Measurements from ENCODE around the gene KIAA0825.

DNA sequence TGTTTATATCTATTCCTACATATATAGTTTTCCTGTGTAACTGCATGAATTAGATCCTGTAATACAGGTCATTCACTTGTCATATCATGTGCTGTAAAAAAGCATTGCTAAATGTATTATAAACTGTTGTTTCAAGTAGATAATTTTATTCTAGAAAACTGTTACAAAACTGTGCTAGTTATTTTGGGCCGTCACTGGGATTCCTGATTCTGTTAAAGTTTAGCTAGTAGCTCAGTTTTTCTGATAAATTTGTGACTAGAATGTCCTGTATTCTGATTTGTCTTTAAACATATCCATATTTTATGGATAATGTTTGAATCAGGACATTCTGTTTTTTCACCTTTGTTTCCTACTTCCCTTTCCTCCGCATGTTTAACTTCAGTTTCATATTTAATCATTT lies 5.5 kb upstream of the KIAA0825 start:
- TF ChIP-seq, protein P1, sequence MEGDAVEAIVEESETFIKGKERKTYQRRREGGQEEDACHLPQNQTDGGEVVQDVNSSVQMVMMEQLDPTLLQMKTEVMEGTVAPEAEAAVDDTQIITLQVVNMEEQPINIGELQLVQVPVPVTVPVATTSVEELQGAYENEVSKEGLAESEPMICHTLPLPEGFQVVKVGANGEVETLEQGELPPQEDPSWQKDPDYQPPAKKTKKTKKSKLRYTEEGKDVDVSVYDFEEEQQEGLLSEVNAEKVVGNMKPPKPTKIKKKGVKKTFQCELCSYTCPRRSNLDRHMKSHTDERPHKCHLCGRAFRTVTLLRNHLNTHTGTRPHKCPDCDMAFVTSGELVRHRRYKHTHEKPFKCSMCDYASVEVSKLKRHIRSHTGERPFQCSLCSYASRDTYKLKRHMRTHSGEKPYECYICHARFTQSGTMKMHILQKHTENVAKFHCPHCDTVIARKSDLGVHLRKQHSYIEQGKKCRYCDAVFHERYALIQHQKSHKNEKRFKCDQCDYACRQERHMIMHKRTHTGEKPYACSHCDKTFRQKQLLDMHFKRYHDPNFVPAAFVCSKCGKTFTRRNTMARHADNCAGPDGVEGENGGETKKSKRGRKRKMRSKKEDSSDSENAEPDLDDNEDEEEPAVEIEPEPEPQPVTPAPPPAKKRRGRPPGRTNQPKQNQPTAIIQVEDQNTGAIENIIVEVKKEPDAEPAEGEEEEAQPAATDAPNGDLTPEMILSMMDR (conservative IDR thresholded peaks at IDR 0.05 in 1 of 2, IDR thresholded peaks at IDR 0.05 in 1 of 2; ENCODE audit: low read depth in 1 of 2, low read length in 2 of 2), result no peak
- no peak for TF ChIP-seq EZH2 (IDR thresholded peaks at IDR 0.05; ENCODE audit: low read length, missing control alignments)

Data from fibroblast of lung (primary cell).